IMR-90 (cell line): ENCODE data around the gene NDUFS2. TPM values are rescaled to one million over a fixed set of nuclear protein-coding genes. Genes with fewer than 3 reads are reported as not detected.

Source experiments
- ATAC-seq: fragments of 200-7000 bp; cut with Tn5 transposase; 2 replicates; pipeline ENCODE4 v1.9.1; 2020; ENCODE audit warnings: low read depth, mild to moderate bottlenecking, moderate library complexity
- BruUV-seq: library from RNA; stranded (reverse); fragments of 400-500 nt; replicated peaks from 2 replicates; lab custom pipeline; 2021; lab: Mats Ljungman, UMichigan
- CTCF ChIA-PET: fragments of 300-600 bp; formaldehyde crosslinking; extraction: SDS; loops from one replicate; lab custom pipeline; 2021; ENCODE audit warnings: antibody characterized with exemption; lab: Yijun Ruan, JAX
- POLR2A ChIA-PET: fragments of 300-600 bp; sonication (Branson Sonifier 250); formaldehyde crosslinking; loops from one replicate; lab custom pipeline; 2022; ENCODE audit warnings: antibody characterized with exemption; ENCODE audit not compliant: unreplicated experiment; lab: Charles Lee
- DNase-seq: peaks from one replicate; pipeline ENCODE4 v3.0.0; 2013
- H2AFZ ChIP-seq: replicated peaks from 2 replicates; pipeline ENCODE3; 2013; ENCODE audit warnings: low read length, mild to moderate bottlenecking; ENCODE audit not compliant: poor library complexity
- H2AK5ac ChIP-seq: 2 replicates; pipeline ENCODE4 v1.6.1; 2013; ENCODE audit warnings: low read depth, low read length, inconsistent platforms
- H2AK9ac ChIP-seq: replicated peaks from 2 replicates; pipeline ENCODE3; 2013; ENCODE audit warnings: mild to moderate bottlenecking, low read depth, low read length, moderate library complexity; ENCODE audit not compliant: poor library complexity
- H2BK120ac ChIP-seq: 2 replicates; pipeline ENCODE4 v1.6.1; 2013; ENCODE audit warnings: low read depth, low read length, inconsistent platforms
- H2BK15ac ChIP-seq: 3 replicates; pipeline ENCODE4 v1.6.1; 2013; ENCODE audit warnings: low read depth, low read length, inconsistent platforms
- H2BK20ac ChIP-seq: 2 replicates; pipeline ENCODE4 v1.6.1; 2013; ENCODE audit warnings: low read depth, mild to moderate bottlenecking, inconsistent platforms, low read length, moderate library complexity
- H2BK5ac ChIP-seq: 2 replicates; pipeline ENCODE4 v1.6.1; 2013; ENCODE audit warnings: mild to moderate bottlenecking, low read depth, low read length, inconsistent platforms; ENCODE audit not compliant: poor library complexity, severe bottlenecking
- H3K14ac ChIP-seq: replicated peaks from 2 replicates; pipeline ENCODE4 v1.6.1; 2013; ENCODE audit warnings: low read depth, low read length, inconsistent platforms
- H3K18ac ChIP-seq: 2 replicates; pipeline ENCODE4 v1.6.1; 2013; ENCODE audit warnings: low read depth, low read length, control low read depth
- H3K23ac ChIP-seq: 2 replicates; pipeline ENCODE4 v1.6.1; 2013; ENCODE audit warnings: low read depth, low read length, inconsistent platforms
- H3K27ac ChIP-seq: 2 replicates; pipeline ENCODE4 v1.5.1; 2013; ENCODE audit warnings: mild to moderate bottlenecking, control low read depth, low read length; ENCODE audit not compliant: insufficient read depth
- H3K27me3 ChIP-seq: 2 replicates; pipeline ENCODE4 v1.6.1; 2013; ENCODE audit warnings: low read length; ENCODE audit not compliant: control insufficient read depth, insufficient read depth
- H3K36me3 ChIP-seq: 2 replicates; pipeline ENCODE4 v1.6.1; 2013; ENCODE audit warnings: low read length, mixed read lengths; ENCODE audit not compliant: control insufficient read depth, insufficient read depth
- H3K4ac ChIP-seq: 2 replicates; pipeline ENCODE4 v1.6.1; 2013; ENCODE audit warnings: low read depth, low read length, inconsistent platforms
- H3K4me1 ChIP-seq: 2 replicates; pipeline ENCODE4 v1.6.1; 2013; ENCODE audit warnings: low read length, mixed read lengths; ENCODE audit not compliant: control insufficient read depth, insufficient read depth
- H3K4me2 ChIP-seq: 2 replicates; pipeline ENCODE4 v1.6.1; 2013; ENCODE audit warnings: low read depth, mild to moderate bottlenecking, control low read depth, low read length, moderate library complexity
- H3K4me3 ChIP-seq: 2 replicates; pipeline ENCODE4 v1.5.1; 2013; ENCODE audit warnings: low read depth, mild to moderate bottlenecking, control low read depth, low read length, moderate library complexity; ENCODE audit not compliant: insufficient read depth
- H3K56ac ChIP-seq: 2 replicates; pipeline ENCODE4 v1.6.1; 2013; ENCODE audit warnings: low read length, inconsistent platforms; ENCODE audit not compliant: insufficient read depth; ENCODE audit errors: extremely low read depth
- H3K79me1 ChIP-seq, 2 experiments: 2 replicates each; pipeline ENCODE4 v1.6.1; 2013; ENCODE audit warnings: low read length in 2 of 2, inconsistent platforms in 1 of 2, low read depth in 1 of 2
- H3K9ac ChIP-seq: 2 replicates; pipeline ENCODE4 v1.6.1; 2013; ENCODE audit warnings: low read depth, low read length, control low read depth
- H3K9me1 ChIP-seq: 2 replicates; pipeline ENCODE4 v1.6.1; 2013; ENCODE audit warnings: low read length, inconsistent platforms; ENCODE audit not compliant: insufficient read depth
- H3K9me3 ChIP-seq: 2 replicates; pipeline ENCODE4 v1.6.1; 2013; ENCODE audit warnings: low read length; ENCODE audit not compliant: control insufficient read depth, insufficient read depth
- H4K20me1 ChIP-seq: 2 replicates; pipeline ENCODE4 v1.6.1; 2013; ENCODE audit warnings: low read length, inconsistent platforms; ENCODE audit not compliant: insufficient read depth
- H4K5ac ChIP-seq: 2 replicates; pipeline ENCODE4 v1.6.1; 2013; ENCODE audit warnings: mild to moderate bottlenecking, low read depth, low read length, control low read depth
- H4K8ac ChIP-seq, 2 experiments: 2 replicates each; pipeline ENCODE4 v1.6.1; 2013; ENCODE audit warnings: low read depth in 2 of 2, low read length in 2 of 2, control low read depth in 1 of 2, inconsistent platforms in 1 of 2
- H4K91ac ChIP-seq: 2 replicates; pipeline ENCODE4 v1.6.1; 2013; ENCODE audit warnings: low read depth, low read length, inconsistent platforms; ENCODE audit not compliant: insufficient read depth
- BHLHE40 ChIP-seq: fragments of 150-350 bp; IDR thresholded peaks from 2 replicates; pipeline ENCODE4 v1.6.1; 2016; ENCODE audit warnings: mild to moderate bottlenecking, low read depth, low read length
- CEBPB ChIP-seq: IDR thresholded peaks from 2 replicates; pipeline ENCODE4 v1.6.1; 2012; ENCODE audit warnings: low read depth, low read length, improper control_type of control experiment
- CTCF ChIP-seq: conservative IDR thresholded peaks from 2 replicates; pipeline ENCODE4 v1.5.1; 2012; ENCODE audit warnings: mild to moderate bottlenecking, low read depth, low read length, improper control_type of control experiment
- ELK1 ChIP-seq: fragments of 150-350 bp; IDR thresholded peaks from 2 replicates; pipeline ENCODE4 v1.6.1; 2016; ENCODE audit warnings: low read depth, mild to moderate bottlenecking, low read length, moderate library complexity, borderline replicate concordance
- FOS ChIP-seq: fragments of 150-350 bp; IDR thresholded peaks from 2 replicates; pipeline ENCODE4 v1.6.1; 2016; ENCODE audit warnings: low read depth, low read length
- MXI1 ChIP-seq: IDR thresholded peaks from 2 replicates; pipeline ENCODE4 v1.6.1; 2012; ENCODE audit warnings: low read depth, mild to moderate bottlenecking, low read length, moderate library complexity, borderline replicate concordance
- POLR2A ChIP-seq: IDR thresholded peaks from 2 replicates; pipeline ENCODE4 v1.6.1; 2012; ENCODE audit warnings: mild to moderate bottlenecking, low read depth, low read length
- SMC3 ChIP-seq: fragments of 150-350 bp; IDR thresholded peaks from 2 replicates; pipeline ENCODE4 v1.6.1; 2016; ENCODE audit warnings: low read depth, mild to moderate bottlenecking, antibody characterized with exemption, low read length, moderate library complexity
- USF2 ChIP-seq: fragments of 150-350 bp; IDR thresholded peaks from 2 replicates; pipeline ENCODE4 v1.6.1; 2017; ENCODE audit warnings: mild to moderate bottlenecking, antibody characterized with exemption, low read length, low read depth
- WGBS, 2 experiments: methylation state at CpG; one replicate each; pipeline versions ENCODE4 v1.1.5 to v1.1.7; 2013; ENCODE audit warnings: missing lambda C conversion rate in 2 of 2; ENCODE audit not compliant: insufficient read length in 1 of 2; ENCODE audit errors: extremely low coverage in 2 of 2; 5-methylcytosine and 5-hydroxymethylcytosine counted together
- dilution Hi-C: fragments of 300-500 bp; cut with HindIII; formaldehyde crosslinking; loops from one replicate; pipeline ENCODE4 v1.14.3; 2018; ENCODE audit warnings: low sequenced_read_pairs; ENCODE audit not compliant: unreplicated experiment
- in situ Hi-C: fragments of 300-500 bp; cut with MboI; formaldehyde crosslinking; loops from 3 replicates; pipeline ENCODE4 v1.14.3; 2019; ENCODE audit warnings: low sequenced_read_pairs, inconsistent platforms, mixed read lengths
- intact Hi-C: fragments of 100-400 bp; cut with micrococcal nuclease; formaldehyde crosslinking; loops from 2 replicates; pipeline ENCODE4 v1.10.0; 2022
- polyA plus RNA-seq, 3 experiments: library from polyadenylated mRNA; depleted of rRNA; stranded (reverse); fragments of >200 nt; gene quantifications; 2 replicates each; pipeline ENCODE4 v1.2.3, GENCODE V29; 2012; ENCODE audit warnings: low replicate concordance in 1 of 3
- total RNA-seq: library from RNA; depleted of rRNA; stranded (reverse); fragments of >200 nt; gene quantifications from 2 replicates; pipeline ENCODE4 v1.2.3, GENCODE V29; 2012

NDUFS2 gene
- total and polyA plus RNA-seq, 2 of the 4 experiments (the other 2 are of a cell fraction): 85.5 to 101 TPM

- CTCF ChIA-PET: interaction anchor here (0.9 to 1.8 kb wide), 6 partner anchors 8 to 165 kb away, joined by 3 to 9 read pairs (median 4); partner anchors contain the start of genes PPOX and TOMM40L
- H4K8ac ChIP-seq: peak overlapping the region; percentile 61 to 68
- no peak overlapping the region for H3K4me3 ChIP-seq
- peak overlapping the region; percentile 64 for H3K23ac ChIP-seq
- in situ Hi-C loops (loop anchor here (10.0 kb wide), 1 partner anchor 528 kb away; the partner anchor contains the start of gene DUSP12), dilution Hi-C loops (no loop called here), intact Hi-C loops (no loop called here)
- H4K20me1 ChIP-seq: no peaks in the 10 kb centered on the region
- BruUV-seq: no TSS peak
- H4K91ac ChIP-seq: peak overlapping the region; percentile 37
- peak overlapping the region; percentile 71 for H3K14ac ChIP-seq
- no peak overlapping the region for H4K5ac ChIP-seq
- TF ChIP-seq ELK1: no peak
- TF ChIP-seq BHLHE40: no peak
- no peak for TF ChIP-seq MXI1
- no peak for TF ChIP-seq FOS
- TF ChIP-seq SMC3: no peak
- peak; percentile 75 for TF ChIP-seq USF2
- TF ChIP-seq POLR2A: no peak
- TF ChIP-seq CEBPB: peak; percentile 80
- no peak for TF ChIP-seq CTCF
- ATAC-seq: peak; percentile 86
- POLR2A ChIA-PET: interaction anchor here (0.6 to 0.7 kb wide), 2 partner anchors 8 kb away, joined by 3 to 8 read pairs; partner anchors contain the start of gene TOMM40L
- 0 out of 2 replicates have a peak overlapping the region, but pooled peaks have one; percentile 14 for H3K56ac ChIP-seq
- peak overlapping the region; percentile 86 for H2AFZ ChIP-seq
- H3K4me1 ChIP-seq: peaks cover 11% of the 10 kb centered on the region
- H3K18ac ChIP-seq: peak overlapping the region; percentile 17; the same call in 1 of the 2 replicates
- no peak overlapping the region for H2AK5ac ChIP-seq
- H3K4ac ChIP-seq: peak overlapping the region; percentile 65
- no peaks in the 10 kb centered on the region for H3K9me3 ChIP-seq
- peaks cover 0 to 2% of the 10 kb centered on the region in 2 experiments; a peak in 1 of 4 replicates for H3K79me1 ChIP-seq
- DNase-seq: peak; percentile 86
- 0 out of 3 replicates have a peak overlapping the region, but pooled peaks have one; percentile 51 for H2BK15ac ChIP-seq
- peak overlapping the region; percentile 4; the same call in 1 of the 2 replicates for H3K4me2 ChIP-seq
- H2AK9ac ChIP-seq: peak overlapping the region; percentile 83
- WGBS, 2 experiments: 62% methylated on average over 3 of the region's 7 CpGs; no CpG with 5 or more reads in 1 of the 2 experiments
- H3K27me3 ChIP-seq: no peaks in the 10 kb centered on the region
- H2BK5ac ChIP-seq: peak overlapping the region; percentile 59
- H2BK120ac ChIP-seq: peak overlapping the region; percentile 63; the same call in 1 of the 2 replicates
- peak overlapping the region; percentile 18; the same call in 1 of the 2 replicates for H3K9ac ChIP-seq
- H3K36me3 ChIP-seq: peaks cover 24% of the 10 kb centered on the region
- H3K27ac ChIP-seq: peak overlapping the region; percentile 64
- H2BK20ac ChIP-seq: peak overlapping the region; percentile 80; the same call in 1 of the 2 replicates
- H3K9me1 ChIP-seq: peaks cover 14% of the 10 kb centered on the region
Measured at GRCh38 chr1:161216945-161217712, 15.0 kb downstream of the NDUFS2 start.
